Cardiac fibroblast (primary cell): Measurements from ENCODE around the gene ASCL5.

Experiments used
- DNase-seq, 2 donors: peaks; one replicate each; pipeline versions ENCODE4 v3.0.0 to v3.0.0-alpha.2; 2010; ENCODE audit warnings: low read depth in 2 of 2
- H3K4me3 ChIP-seq, 2 donors: replicated peaks in 1 of 2; 1 replicate in 1 of 2; 2 replicates in 1 of 2; pipeline ENCODE4 v1.5.1; 2011; ENCODE audit warnings: low read depth in 2 of 2, low read length in 2 of 2, mild to moderate bottlenecking in 2 of 2, moderate library complexity in 1 of 2
- CTCF ChIP-seq: IDR thresholded peaks from one replicate; pipeline ENCODE4 v1.5.1; 2011; ENCODE audit warnings: low read depth, mild to moderate bottlenecking, low read length, inconsistent platforms

The ASCL5 gene

DNA sequence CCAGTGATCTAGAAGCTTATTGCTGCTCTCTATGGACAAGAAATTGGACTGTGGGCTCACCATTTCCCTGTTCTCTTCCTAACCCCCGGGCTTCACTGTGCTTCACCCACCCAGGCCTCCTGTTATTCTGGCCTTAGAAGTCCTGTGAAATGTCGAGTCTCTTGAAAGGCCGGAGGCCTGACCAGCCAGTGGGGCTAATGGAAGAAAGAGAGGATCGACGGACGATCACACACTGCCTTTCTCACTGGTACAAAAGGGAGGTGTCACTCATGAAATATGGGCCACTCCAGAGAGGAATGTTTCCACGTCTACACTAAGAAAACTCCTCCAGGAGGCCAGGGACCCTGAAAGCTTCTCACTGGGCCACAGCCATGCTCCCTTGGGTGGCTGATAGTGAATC, 50.9 kb downstream of the ASCL5 start:
- no peak overlapping the region for H3K4me3 ChIP-seq
- DNase-seq, result no peak
- TF ChIP-seq CTCF, result no peak

DNA sequence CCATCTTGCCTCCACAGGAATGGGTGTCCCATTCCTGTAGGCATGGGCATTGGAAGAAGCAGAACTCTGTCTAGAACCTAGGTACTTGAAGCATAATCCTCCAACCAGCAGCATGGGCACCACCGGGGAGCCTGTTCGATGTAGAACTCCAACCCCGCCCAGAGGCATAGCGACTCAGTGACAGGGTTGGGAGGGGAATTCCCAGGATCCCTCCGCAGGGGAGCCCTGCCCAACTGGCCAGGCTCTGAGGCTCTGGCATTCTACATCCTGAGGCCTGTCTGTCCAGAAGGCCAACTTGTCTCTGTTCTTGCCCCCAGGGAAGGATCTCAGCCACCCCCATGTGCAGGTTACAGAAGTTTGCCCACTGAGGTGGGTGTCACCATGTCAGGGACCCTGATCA, 53.0 kb downstream of the ASCL5 start:
- H3K4me3 ChIP-seq, result no peak overlapping the region
- no peak for DNase-seq
- no peak for TF ChIP-seq CTCF

GRCh38 chr1:201072922-201073321, 54.1 kb downstream of the ASCL5 start:
- no peak for DNase-seq
- no peak overlapping the region for H3K4me3 ChIP-seq
- no peak for TF ChIP-seq CTCF

DNA sequence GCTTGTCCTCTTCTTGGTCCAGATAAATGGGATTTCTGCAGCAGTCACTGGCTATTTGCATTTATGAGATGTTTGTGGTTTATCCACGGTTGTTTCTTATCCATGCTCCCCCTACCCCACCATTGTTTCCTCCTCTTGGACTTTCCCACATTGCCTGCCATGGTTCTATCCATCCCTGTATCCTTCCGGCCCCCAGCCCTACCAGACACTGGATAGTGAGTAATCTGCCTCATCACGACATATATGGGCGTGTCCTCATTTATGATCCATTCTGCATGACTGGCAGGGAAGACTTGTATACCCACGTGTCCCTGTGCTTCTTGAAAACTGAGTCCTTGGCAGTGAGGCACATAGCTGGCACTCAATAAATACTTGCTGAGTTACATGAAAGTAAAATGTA, 54.8 kb downstream of the ASCL5 start:
- TF ChIP-seq CTCF, result no peak
- DNase-seq, result peak in 1 of 2 donors; percentile 15
- H3K4me3 ChIP-seq, result no peak overlapping the region

- DNase-seq, result no peak
- no peak overlapping the region for H3K4me3 ChIP-seq
- TF ChIP-seq CTCF, result no peak
Measured at GRCh38 chr1:201069636-201070035, 57.3 kb downstream of the ASCL5 start.

- H3K4me3 ChIP-seq, result no peak overlapping the region
- DNase-seq, result no peak
- TF ChIP-seq CTCF, result no peak
Measured at GRCh38 chr1:201068976-201069375, 58.0 kb downstream of the ASCL5 start.

DNA sequence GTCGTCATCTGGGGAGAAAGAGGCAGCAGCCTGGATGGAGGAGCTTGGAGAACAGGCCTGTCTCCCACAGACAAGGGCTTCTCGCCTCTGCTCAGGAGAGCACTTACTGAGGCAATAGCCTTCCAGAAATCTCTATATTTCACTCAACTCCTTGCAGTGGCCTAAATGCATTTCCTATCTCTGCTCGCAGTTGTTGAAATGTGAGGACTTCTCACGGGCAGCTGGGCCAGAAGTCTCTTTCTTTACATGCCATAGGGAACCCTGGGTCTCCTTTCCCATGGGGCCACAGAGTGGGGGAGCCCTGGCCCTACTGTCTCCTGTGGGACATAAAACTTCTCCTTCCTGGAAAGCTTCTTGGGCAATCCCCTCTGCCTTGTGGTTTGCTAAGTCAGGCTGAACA, 60.0 kb downstream of the ASCL5 start:
- no peak for TF ChIP-seq CTCF

More for the DNA sequence above, 60.0 kb downstream of the ASCL5 start:
- no peak for DNase-seq
- no peak overlapping the region for H3K4me3 ChIP-seq
